Measurements from ENCODE around the gene COIL.

The COIL gene

GRCh38 chr17:56936697-56937322, 24.0 kb downstream of the COIL start:
- H3K9ac ChIP-seq (ENCODE audit: low read depth in 1 of 2, low read length in 2 of 2), result no peak overlapping the region
- H3K36me3 ChIP-seq (ENCODE audit: control insufficient read depth in 2 of 2, insufficient read depth in 2 of 2, low read length in 2 of 2), result peaks cover 8 to 32% of the 10 kb centered on the region in 2 donors
- H3K9me3 ChIP-seq (ENCODE audit: control insufficient read depth in 2 of 2, low read length in 2 of 2), result no peaks in the 10 kb centered on the region
- H3K27ac ChIP-seq (ENCODE audit: low read depth in 2 of 2, low read length in 2 of 2), result no peak overlapping the region
- H3K4me3 ChIP-seq (ENCODE audit: low read length in 2 of 2), result no peak overlapping the region
- H3K4me1 ChIP-seq (ENCODE audit: control insufficient read depth in 2 of 2, insufficient read depth in 2 of 2, low read length in 2 of 2), result no peaks in the 10 kb centered on the region
- H3K27me3 ChIP-seq (ENCODE audit: control insufficient read depth in 2 of 2, insufficient read depth in 2 of 2, low read length in 2 of 2), result no peaks in the 10 kb centered on the region

GRCh38 chr17:56935461-56935860, 25.4 kb downstream of the COIL start:
- H3K27me3 ChIP-seq (ENCODE audit: control insufficient read depth in 2 of 2, insufficient read depth in 2 of 2, low read length in 2 of 2), result no peaks in the 10 kb centered on the region
- peaks cover 6 to 24% of the 10 kb centered on the region in 2 donors for H3K36me3 ChIP-seq (ENCODE audit: control insufficient read depth in 2 of 2, insufficient read depth in 2 of 2, low read length in 2 of 2)
- no peak overlapping the region for H3K9ac ChIP-seq (ENCODE audit: low read depth in 1 of 2, low read length in 2 of 2)
- no peak overlapping the region for H3K27ac ChIP-seq (ENCODE audit: low read depth in 2 of 2, low read length in 2 of 2)
- H3K4me1 ChIP-seq (ENCODE audit: control insufficient read depth in 2 of 2, insufficient read depth in 2 of 2, low read length in 2 of 2), result no peaks in the 10 kb centered on the region
- H3K4me3 ChIP-seq (ENCODE audit: low read length in 2 of 2), result no peak overlapping the region
- peaks cover 0 to 2% of the 10 kb centered on the region in 2 donors for H3K9me3 ChIP-seq (ENCODE audit: control insufficient read depth in 2 of 2, low read length in 2 of 2)

GRCh38 chr17:56934280-56934679, 26.6 kb downstream of the COIL start:
- H3K9ac ChIP-seq (ENCODE audit: low read depth in 1 of 2, low read length in 2 of 2), result no peak overlapping the region
- H3K4me3 ChIP-seq (ENCODE audit: low read length in 2 of 2), result no peak overlapping the region
- no peaks in the 10 kb centered on the region for H3K27me3 ChIP-seq (ENCODE audit: control insufficient read depth in 2 of 2, insufficient read depth in 2 of 2, low read length in 2 of 2)
- H3K27ac ChIP-seq (ENCODE audit: low read depth in 2 of 2, low read length in 2 of 2), result no peak overlapping the region
- peaks cover 6 to 23% of the 10 kb centered on the region in 2 donors for H3K36me3 ChIP-seq (ENCODE audit: control insufficient read depth in 2 of 2, insufficient read depth in 2 of 2, low read length in 2 of 2)
- peaks cover 0 to 2% of the 10 kb centered on the region in 2 donors for H3K9me3 ChIP-seq (ENCODE audit: control insufficient read depth in 2 of 2, low read length in 2 of 2)
- no peaks in the 10 kb centered on the region for H3K4me1 ChIP-seq (ENCODE audit: control insufficient read depth in 2 of 2, insufficient read depth in 2 of 2, low read length in 2 of 2)

DNA sequence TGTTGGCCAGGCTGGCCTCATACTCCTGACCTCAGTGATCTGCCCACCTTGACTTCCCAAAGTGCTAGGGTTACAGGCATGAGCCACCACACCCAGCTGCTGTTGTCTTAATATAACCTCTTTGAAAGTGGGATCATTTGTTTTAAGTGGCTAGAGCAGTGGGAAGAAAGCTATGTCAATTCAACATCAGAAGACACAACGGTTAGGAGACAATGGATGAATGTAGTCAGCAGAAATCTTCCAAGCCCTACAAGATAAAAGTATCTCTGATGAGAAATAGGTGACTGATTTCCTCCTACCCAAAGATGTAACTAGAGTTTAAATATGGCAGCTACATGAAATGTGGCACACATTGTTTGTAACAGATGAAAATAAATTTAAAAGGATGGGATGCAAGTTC, 27.0 kb downstream of the COIL start:
- Histone ChIP-seq H3K4me1 (ENCODE audit: control insufficient read depth in 2 of 2, insufficient read depth in 2 of 2, low read length in 2 of 2) (no peaks in the 10 kb centered on the region), H3K4me3 (ENCODE audit: low read length in 2 of 2) (no peak overlapping the region), H3K9ac (ENCODE audit: low read depth in 1 of 2, low read length in 2 of 2) (no peak overlapping the region), H3K36me3 (ENCODE audit: control insufficient read depth in 2 of 2, insufficient read depth in 2 of 2, low read length in 2 of 2) (peaks cover 4 to 19% of the 10 kb centered on the region in 2 donors), H3K27me3 (ENCODE audit: control insufficient read depth in 2 of 2, insufficient read depth in 2 of 2, low read length in 2 of 2) (no peaks in the 10 kb centered on the region), H3K27ac (ENCODE audit: low read depth in 2 of 2, low read length in 2 of 2) (no peak overlapping the region), H3K9me3 (ENCODE audit: control insufficient read depth in 2 of 2, low read length in 2 of 2) (peaks cover 0 to 2% of the 10 kb centered on the region in 2 donors)

GRCh38 chr17:56933151-56933745, 27.6 kb downstream of the COIL start:
- Histone ChIP-seq H3K9me3 (ENCODE audit: control insufficient read depth in 2 of 2, low read length in 2 of 2) (peaks cover 0 to 2% of the 10 kb centered on the region in 2 donors), H3K36me3 (ENCODE audit: control insufficient read depth in 2 of 2, insufficient read depth in 2 of 2, low read length in 2 of 2) (peaks cover 3 to 19% of the 10 kb centered on the region in 2 donors), H3K27me3 (ENCODE audit: control insufficient read depth in 2 of 2, insufficient read depth in 2 of 2, low read length in 2 of 2) (no peaks in the 10 kb centered on the region), H3K27ac (ENCODE audit: low read depth in 2 of 2, low read length in 2 of 2) (no peak overlapping the region), H3K4me1 (ENCODE audit: control insufficient read depth in 2 of 2, insufficient read depth in 2 of 2, low read length in 2 of 2) (no peaks in the 10 kb centered on the region), H3K4me3 (ENCODE audit: low read length in 2 of 2) (no peak overlapping the region), H3K9ac (ENCODE audit: low read depth in 1 of 2, low read length in 2 of 2) (no peak overlapping the region)

DNA sequence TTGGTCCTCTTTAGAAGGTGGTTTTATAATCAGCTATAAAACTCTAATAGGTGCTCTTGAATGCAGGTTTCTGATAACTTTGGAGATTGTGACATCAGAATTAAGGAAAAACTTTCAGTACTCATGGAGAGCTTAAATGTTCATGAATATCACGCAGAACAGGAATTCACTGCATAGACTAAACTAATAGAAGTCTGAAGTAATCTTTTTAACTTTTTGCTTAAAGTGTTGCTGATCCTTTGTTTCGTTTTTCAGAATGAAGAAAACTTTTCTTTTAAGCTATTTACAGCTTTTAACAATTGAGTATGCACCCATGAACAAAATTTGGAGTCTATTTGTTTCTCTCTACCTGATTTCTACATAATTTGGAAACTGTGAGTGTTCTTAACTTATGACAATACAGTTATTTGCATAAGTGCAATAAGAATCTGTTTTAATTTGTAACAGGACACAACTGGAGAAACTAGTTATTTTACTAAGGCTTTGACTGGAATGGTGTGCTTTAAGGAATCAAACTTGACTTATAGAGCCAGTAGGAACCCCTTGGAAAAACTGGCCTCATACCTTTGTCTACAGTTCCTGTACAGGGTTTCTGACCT, 30.0 kb downstream of the COIL start:
- H3K9me3 ChIP-seq (ENCODE audit: control insufficient read depth in 2 of 2, low read length in 2 of 2), result peaks cover 0 to 2% of the 10 kb centered on the region in 2 donors
- no peaks in the 10 kb centered on the region for H3K4me1 ChIP-seq (ENCODE audit: control insufficient read depth in 2 of 2, insufficient read depth in 2 of 2, low read length in 2 of 2)
- no peak overlapping the region for H3K9ac ChIP-seq (ENCODE audit: low read depth in 1 of 2, low read length in 2 of 2)
- H3K27me3 ChIP-seq (ENCODE audit: control insufficient read depth in 2 of 2, insufficient read depth in 2 of 2, low read length in 2 of 2), result no peaks in the 10 kb centered on the region
- peaks cover 0 to 10% of the 10 kb centered on the region in 2 donors for H3K36me3 ChIP-seq (ENCODE audit: control insufficient read depth in 2 of 2, insufficient read depth in 2 of 2, low read length in 2 of 2)
- no peak overlapping the region for H3K4me3 ChIP-seq (ENCODE audit: low read length in 2 of 2)
- H3K27ac ChIP-seq (ENCODE audit: low read depth in 2 of 2, low read length in 2 of 2), result no peak overlapping the region

- Histone ChIP-seq H3K27me3 (ENCODE audit: control insufficient read depth in 2 of 2, insufficient read depth in 2 of 2, low read length in 2 of 2) (no peaks in the 10 kb centered on the region), H3K27ac (ENCODE audit: low read depth in 2 of 2, low read length in 2 of 2) (no peak overlapping the region), H3K9ac (ENCODE audit: low read depth in 1 of 2, low read length in 2 of 2) (no peak overlapping the region), H3K36me3 (ENCODE audit: control insufficient read depth in 2 of 2, insufficient read depth in 2 of 2, low read length in 2 of 2) (peaks cover 0 to 8% of the 10 kb centered on the region in 2 donors), H3K4me3 (ENCODE audit: low read length in 2 of 2) (no peak overlapping the region), H3K4me1 (ENCODE audit: control insufficient read depth in 2 of 2, insufficient read depth in 2 of 2, low read length in 2 of 2) (no peaks in the 10 kb centered on the region), H3K9me3 (ENCODE audit: control insufficient read depth in 2 of 2, low read length in 2 of 2) (peaks cover 0 to 2% of the 10 kb centered on the region in 2 donors)
Observed at GRCh38 chr17:56929362-56929969, 31.4 kb downstream of the COIL start.

- Histone ChIP-seq H3K36me3 (ENCODE audit: control insufficient read depth in 2 of 2, insufficient read depth in 2 of 2, low read length in 2 of 2) (no peaks in the 10 kb centered on the region), H3K4me3 (ENCODE audit: low read length in 2 of 2) (no peak overlapping the region), H3K9me3 (ENCODE audit: control insufficient read depth in 2 of 2, low read length in 2 of 2) (peaks cover 0 to 2% of the 10 kb centered on the region in 2 donors), H3K4me1 (ENCODE audit: control insufficient read depth in 2 of 2, insufficient read depth in 2 of 2, low read length in 2 of 2) (no peaks in the 10 kb centered on the region), H3K9ac (ENCODE audit: low read depth in 1 of 2, low read length in 2 of 2) (no peak overlapping the region), H3K27me3 (ENCODE audit: control insufficient read depth in 2 of 2, insufficient read depth in 2 of 2, low read length in 2 of 2) (no peaks in the 10 kb centered on the region), H3K27ac (ENCODE audit: low read depth in 2 of 2, low read length in 2 of 2) (no peak overlapping the region)
Observed at GRCh38 chr17:56928586-56928985, 32.3 kb downstream of the COIL start.

- no peak overlapping the region for H3K9ac ChIP-seq (ENCODE audit: low read depth in 1 of 2, low read length in 2 of 2)
- no peaks in the 10 kb centered on the region for H3K4me1 ChIP-seq (ENCODE audit: control insufficient read depth in 2 of 2, insufficient read depth in 2 of 2, low read length in 2 of 2)
Observed at GRCh38 chr17:56926704-56927103, 34.1 kb downstream of the COIL start.

DNA sequence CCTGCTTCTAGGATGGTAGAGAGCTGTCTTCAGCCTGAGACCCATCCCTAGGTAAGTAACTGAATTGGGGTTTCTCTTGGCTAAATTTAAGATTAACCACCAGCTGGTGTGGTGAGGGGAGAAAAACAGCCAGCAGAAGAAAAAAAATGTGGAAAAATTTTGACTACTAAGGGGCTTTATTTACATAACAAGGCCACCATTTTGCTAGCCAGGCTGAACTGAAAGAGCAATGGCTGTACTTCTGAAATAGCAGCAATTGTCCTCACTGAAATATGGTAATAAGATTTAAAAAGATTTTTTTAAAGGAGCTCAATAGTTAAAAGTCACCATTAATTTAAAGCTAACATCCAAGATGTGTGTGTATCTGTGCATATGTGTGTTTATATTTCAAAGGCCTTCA, 34.6 kb downstream of the COIL start:
- H3K4me3 ChIP-seq (ENCODE audit: low read length in 2 of 2), result no peak overlapping the region
- no peaks in the 10 kb centered on the region for H3K27me3 ChIP-seq (ENCODE audit: control insufficient read depth in 2 of 2, insufficient read depth in 2 of 2, low read length in 2 of 2)
- H3K9ac ChIP-seq (ENCODE audit: low read depth in 1 of 2, low read length in 2 of 2), result no peak overlapping the region
- H3K36me3 ChIP-seq (ENCODE audit: control insufficient read depth in 2 of 2, insufficient read depth in 2 of 2, low read length in 2 of 2), result no peaks in the 10 kb centered on the region
- no peak overlapping the region for H3K27ac ChIP-seq (ENCODE audit: low read depth in 2 of 2, low read length in 2 of 2)
- no peaks in the 10 kb centered on the region for H3K4me1 ChIP-seq (ENCODE audit: control insufficient read depth in 2 of 2, insufficient read depth in 2 of 2, low read length in 2 of 2)
- peaks cover 0 to 2% of the 10 kb centered on the region in 2 donors for H3K9me3 ChIP-seq (ENCODE audit: control insufficient read depth in 2 of 2, low read length in 2 of 2)

More at GRCh38 chr17:56926704-56927103, 34.1 kb downstream of the COIL start:
- Histone ChIP-seq H3K27me3 (ENCODE audit: control insufficient read depth in 2 of 2, insufficient read depth in 2 of 2, low read length in 2 of 2) (no peaks in the 10 kb centered on the region), H3K4me3 (ENCODE audit: low read length in 2 of 2) (no peak overlapping the region), H3K9me3 (ENCODE audit: control insufficient read depth in 2 of 2, low read length in 2 of 2) (peaks cover 0 to 2% of the 10 kb centered on the region in 2 donors), H3K36me3 (ENCODE audit: control insufficient read depth in 2 of 2, insufficient read depth in 2 of 2, low read length in 2 of 2) (no peaks in the 10 kb centered on the region), H3K27ac (ENCODE audit: low read depth in 2 of 2, low read length in 2 of 2) (no peak overlapping the region)

Data from mucosa of rectum (tissue), 2 donors.